Gastrocnemius medialis (tissue), 4 donors: Measurements from ENCODE around the gene MYH9.

Experiments used
- POLR2A ChIP-seq, 2 donors: fragments of 450-650 bp; IDR thresholded peaks; one replicate each; pipeline ENCODE4 v1.6.1; 2017; ENCODE audit warnings: antibody characterized with exemption in 2 of 2, mild to moderate bottlenecking in 2 of 2, moderate library complexity in 2 of 2
- TF ChIP-seq, protein P1 (sequence below), 5 experiments: fragments of 450-650 bp in 3 of 5; fragments of 200-600 bp in 2 of 5; sonication (generic) in 2 of 5; IDR thresholded peaks in 4 of 5; conservative IDR thresholded peaks in 1 of 5; 1 replicate in 4 of 5; 2 replicates in 1 of 5; pipeline ENCODE4 v1.5.1; 2016 to 2019; ENCODE audit warnings: antibody characterized with exemption in 5 of 5, mild to moderate bottlenecking in 3 of 5, moderate library complexity in 3 of 5

- TF ChIP-seq, protein P1, sequence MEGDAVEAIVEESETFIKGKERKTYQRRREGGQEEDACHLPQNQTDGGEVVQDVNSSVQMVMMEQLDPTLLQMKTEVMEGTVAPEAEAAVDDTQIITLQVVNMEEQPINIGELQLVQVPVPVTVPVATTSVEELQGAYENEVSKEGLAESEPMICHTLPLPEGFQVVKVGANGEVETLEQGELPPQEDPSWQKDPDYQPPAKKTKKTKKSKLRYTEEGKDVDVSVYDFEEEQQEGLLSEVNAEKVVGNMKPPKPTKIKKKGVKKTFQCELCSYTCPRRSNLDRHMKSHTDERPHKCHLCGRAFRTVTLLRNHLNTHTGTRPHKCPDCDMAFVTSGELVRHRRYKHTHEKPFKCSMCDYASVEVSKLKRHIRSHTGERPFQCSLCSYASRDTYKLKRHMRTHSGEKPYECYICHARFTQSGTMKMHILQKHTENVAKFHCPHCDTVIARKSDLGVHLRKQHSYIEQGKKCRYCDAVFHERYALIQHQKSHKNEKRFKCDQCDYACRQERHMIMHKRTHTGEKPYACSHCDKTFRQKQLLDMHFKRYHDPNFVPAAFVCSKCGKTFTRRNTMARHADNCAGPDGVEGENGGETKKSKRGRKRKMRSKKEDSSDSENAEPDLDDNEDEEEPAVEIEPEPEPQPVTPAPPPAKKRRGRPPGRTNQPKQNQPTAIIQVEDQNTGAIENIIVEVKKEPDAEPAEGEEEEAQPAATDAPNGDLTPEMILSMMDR (IDR thresholded peaks at IDR 0.05 in 4 of 5, conservative IDR thresholded peaks at IDR 0.05 in 1 of 5) = no peak
- no peak for TF ChIP-seq POLR2A (IDR thresholded peaks at IDR 0.05)
These were observed 93.5 kb downstream of the MYH9 start for GRCh38 chr22:36294293-36294620.
